OCI-LY1 (cell line): ENCODE measurements around the gene PTGIS.

ENCODE experiments used
- H2AFZ ChIP-seq: fragments of 200-600 bp; sonication (generic), shearing (Covaris generic); 2 replicates; pipeline ENCODE4 v1.6.0; 2014; ENCODE audit warnings: antibody characterized with exemption, mild to moderate bottlenecking, low read length
- H3F3A ChIP-seq: fragments of 200-600 bp; sonication (generic), shearing (Covaris generic); 2 replicates; pipeline ENCODE4 v1.6.0; 2014; ENCODE audit warnings: mild to moderate bottlenecking, antibody characterized with exemption, low read length, moderate library complexity; ENCODE audit not compliant: insufficient read depth
- H3K27ac ChIP-seq: fragments of 200-600 bp; sonication (generic); 2 replicates; pipeline ENCODE4 v1.5.1; 2014; ENCODE audit warnings: low read length, mixed run types, mild to moderate bottlenecking, low read depth; ENCODE audit not compliant: poor library complexity, severe bottlenecking
- H3K27me3 ChIP-seq: fragments of 200-600 bp; sonication (generic); 2 replicates; pipeline ENCODE4 v1.6.0; 2014; ENCODE audit warnings: antibody characterized with exemption, mild to moderate bottlenecking, low read length, moderate library complexity; ENCODE audit not compliant: insufficient read depth
- H3K36me3 ChIP-seq: fragments of 200-600 bp; sonication (generic); 2 replicates; pipeline ENCODE4 v1.6.1; 2014; ENCODE audit warnings: mild to moderate bottlenecking, antibody characterized with exemption, low read length, moderate library complexity, mixed read lengths; ENCODE audit not compliant: insufficient read depth
- H3K4me1 ChIP-seq: fragments of 200-600 bp; sonication (generic); 2 replicates; pipeline ENCODE4 v1.5.1; 2014; ENCODE audit warnings: mild to moderate bottlenecking, low read length, moderate library complexity; ENCODE audit not compliant: insufficient read depth, severe bottlenecking
- H3K4me2 ChIP-seq: fragments of 200-600 bp; sonication (generic), shearing (Covaris generic); 2 replicates; pipeline ENCODE4 v1.6.1; 2014; ENCODE audit warnings: low read length
- H3K4me3 ChIP-seq: fragments of 200-600 bp; sonication (generic); 2 replicates; pipeline ENCODE4 v1.5.1; 2014; ENCODE audit warnings: low read length, low read depth, mild to moderate bottlenecking, mixed read lengths; ENCODE audit not compliant: poor library complexity, severe bottlenecking
- H3K79me2 ChIP-seq: fragments of 200-600 bp; shearing (Covaris generic); 2 replicates; pipeline ENCODE4 v1.6.1; 2016; ENCODE audit warnings: mixed run types, low read length, mixed read lengths; ENCODE audit not compliant: insufficient read depth
- H3K9ac ChIP-seq: fragments of 200-600 bp; sonication (generic), shearing (Covaris generic); 2 replicates; pipeline ENCODE4 v1.6.1; 2014; ENCODE audit warnings: mild to moderate bottlenecking, low read length, mixed read lengths
- H3K9me2 ChIP-seq: fragments of 200-600 bp; sonication (generic), shearing (Covaris generic); 2 replicates; pipeline ENCODE4 v1.6.1; 2014; ENCODE audit warnings: low read depth, mild to moderate bottlenecking, low read length, mixed read lengths
- H3K9me3 ChIP-seq: fragments of 200-600 bp; shearing (Covaris generic); 2 replicates; pipeline ENCODE4 v1.6.1; 2014; ENCODE audit warnings: low read length, mixed read lengths
- H4K20me1 ChIP-seq: fragments of 200-600 bp; sonication (generic), shearing (Covaris generic); 2 replicates; pipeline ENCODE4 v1.6.0; 2016; ENCODE audit warnings: mild to moderate bottlenecking, low read length; ENCODE audit not compliant: insufficient read depth
- EZH2 ChIP-seq: fragments of 200-600 bp; sonication (generic), shearing (Covaris generic); IDR thresholded peaks from 2 replicates; pipeline ENCODE4 v1.8.0; 2017; ENCODE audit warnings: borderline replicate concordance, mixed run types, mild to moderate bottlenecking, antibody characterized with exemption, low read length, moderate library complexity, mixed read lengths
- TF ChIP-seq, protein P1 (sequence below): fragments of 200-600 bp; sonication (generic), shearing (Covaris generic); IDR thresholded peaks from 2 replicates; pipeline ENCODE4 v1.5.1; 2017; ENCODE audit warnings: mild to moderate bottlenecking, antibody characterized with exemption, low read length, moderate library complexity, mixed read lengths

PTGIS gene

DNA sequence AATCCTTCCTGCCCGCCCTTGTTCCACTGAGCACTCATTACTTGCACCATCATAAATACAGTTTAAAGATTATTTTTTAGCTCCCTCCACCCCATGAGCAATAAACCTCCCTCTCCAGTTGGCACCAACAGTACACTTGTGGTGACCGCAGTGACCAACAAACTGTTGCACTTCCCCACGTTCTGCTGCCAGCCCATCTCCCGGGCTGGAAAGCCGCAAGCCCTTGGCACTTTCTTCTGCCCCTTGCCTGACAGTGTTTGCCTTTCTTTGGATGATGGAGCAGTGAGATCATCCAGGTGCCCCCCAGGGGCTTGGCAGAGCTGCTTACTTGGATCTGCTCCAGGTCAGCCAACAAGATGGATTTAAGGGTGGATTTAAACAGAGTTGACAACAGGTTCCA lies 107.0 kb downstream of the PTGIS start:
- Histone ChIP-seq H2AFZ (no peak overlapping the region), H3F3A (no peaks in the 10 kb centered on the region), H3K9me3 (no peaks in the 10 kb centered on the region), H3K79me2 (no peaks in the 10 kb centered on the region), H3K36me3 (no peaks in the 10 kb centered on the region), H3K9ac (no peak overlapping the region), H3K4me2 (no peak overlapping the region), H3K27me3 (no peaks in the 10 kb centered on the region; the same call in 1 of the 2 replicates), H3K4me3 (no peak overlapping the region), H4K20me1 (no peaks in the 10 kb centered on the region), H3K27ac (no peak overlapping the region), H3K9me2 (no peaks in the 10 kb centered on the region), H3K4me1 (no peaks in the 10 kb centered on the region)
- TF ChIP-seq EZH2: no peak
- TF ChIP-seq, protein P1, sequence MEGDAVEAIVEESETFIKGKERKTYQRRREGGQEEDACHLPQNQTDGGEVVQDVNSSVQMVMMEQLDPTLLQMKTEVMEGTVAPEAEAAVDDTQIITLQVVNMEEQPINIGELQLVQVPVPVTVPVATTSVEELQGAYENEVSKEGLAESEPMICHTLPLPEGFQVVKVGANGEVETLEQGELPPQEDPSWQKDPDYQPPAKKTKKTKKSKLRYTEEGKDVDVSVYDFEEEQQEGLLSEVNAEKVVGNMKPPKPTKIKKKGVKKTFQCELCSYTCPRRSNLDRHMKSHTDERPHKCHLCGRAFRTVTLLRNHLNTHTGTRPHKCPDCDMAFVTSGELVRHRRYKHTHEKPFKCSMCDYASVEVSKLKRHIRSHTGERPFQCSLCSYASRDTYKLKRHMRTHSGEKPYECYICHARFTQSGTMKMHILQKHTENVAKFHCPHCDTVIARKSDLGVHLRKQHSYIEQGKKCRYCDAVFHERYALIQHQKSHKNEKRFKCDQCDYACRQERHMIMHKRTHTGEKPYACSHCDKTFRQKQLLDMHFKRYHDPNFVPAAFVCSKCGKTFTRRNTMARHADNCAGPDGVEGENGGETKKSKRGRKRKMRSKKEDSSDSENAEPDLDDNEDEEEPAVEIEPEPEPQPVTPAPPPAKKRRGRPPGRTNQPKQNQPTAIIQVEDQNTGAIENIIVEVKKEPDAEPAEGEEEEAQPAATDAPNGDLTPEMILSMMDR: no peak

DNA sequence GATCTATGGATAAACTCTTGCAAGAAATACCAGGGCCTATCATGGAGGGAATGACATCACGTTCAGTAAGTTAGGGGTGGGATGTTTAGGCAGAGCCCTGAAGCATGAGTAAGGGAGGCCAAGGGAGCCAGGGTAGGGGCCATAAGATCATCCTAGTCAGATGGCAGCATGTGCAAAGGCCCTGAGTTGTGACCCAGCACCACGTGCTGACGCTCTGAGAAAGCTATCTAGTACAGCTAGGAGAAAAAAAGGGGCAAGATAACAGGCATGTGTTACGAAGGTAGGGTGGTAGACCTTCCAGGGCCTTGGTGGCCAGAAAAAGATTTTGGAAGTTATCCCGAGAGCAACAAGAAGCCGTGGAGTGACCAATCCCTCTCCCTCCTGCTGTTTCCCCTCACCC lies 107.8 kb downstream of the PTGIS start:
- Histone ChIP-seq H3K36me3 (no peaks in the 10 kb centered on the region), H2AFZ (no peak overlapping the region), H4K20me1 (no peaks in the 10 kb centered on the region), H3K9me2 (no peaks in the 10 kb centered on the region), H3K4me1 (no peaks in the 10 kb centered on the region), H3K4me3 (no peak overlapping the region), H3F3A (no peaks in the 10 kb centered on the region), H3K27me3 (no peaks in the 10 kb centered on the region; the same call in 1 of the 2 replicates), H3K9me3 (no peaks in the 10 kb centered on the region), H3K27ac (no peak overlapping the region), H3K4me2 (no peak overlapping the region), H3K9ac (no peak overlapping the region), H3K79me2 (no peaks in the 10 kb centered on the region)
- no peak for TF ChIP-seq EZH2
- TF ChIP-seq, protein P1: no peak

GRCh38 chr20:49459684-49460083 lies 108.3 kb downstream of the PTGIS start:
- Histone ChIP-seq H3K9me3 (no peaks in the 10 kb centered on the region), H3K79me2 (no peaks in the 10 kb centered on the region), H3K4me3 (no peak overlapping the region), H3F3A (no peaks in the 10 kb centered on the region), H3K27ac (no peak overlapping the region), H2AFZ (no peak overlapping the region), H3K4me2 (no peak overlapping the region), H4K20me1 (no peaks in the 10 kb centered on the region), H3K9me2 (no peaks in the 10 kb centered on the region), H3K27me3 (no peaks in the 10 kb centered on the region; the same call in 1 of the 2 replicates), H3K36me3 (no peaks in the 10 kb centered on the region), H3K4me1 (no peaks in the 10 kb centered on the region), H3K9ac (no peak overlapping the region)
- TF ChIP-seq, protein P1: no peak
- TF ChIP-seq EZH2: no peak
